ENCODE data around the gene PRR23C. TPM values are rescaled to one million over a fixed set of nuclear protein-coding genes. Genes with fewer than 3 reads are reported as not detected.
"Not testable (repeated sequence)": the region's sequence is repeated elsewhere in the genome, so short reads cannot be mapped to it uniquely, and the experiment has no call there.

PRR23C gene
- total RNA-seq, 4 donors from 2014 or later: not detected

GRCh38 chr3:139037478-139037877, 7.2 kb downstream of the PRR23C start:
- TF ChIP-seq, protein P1, sequence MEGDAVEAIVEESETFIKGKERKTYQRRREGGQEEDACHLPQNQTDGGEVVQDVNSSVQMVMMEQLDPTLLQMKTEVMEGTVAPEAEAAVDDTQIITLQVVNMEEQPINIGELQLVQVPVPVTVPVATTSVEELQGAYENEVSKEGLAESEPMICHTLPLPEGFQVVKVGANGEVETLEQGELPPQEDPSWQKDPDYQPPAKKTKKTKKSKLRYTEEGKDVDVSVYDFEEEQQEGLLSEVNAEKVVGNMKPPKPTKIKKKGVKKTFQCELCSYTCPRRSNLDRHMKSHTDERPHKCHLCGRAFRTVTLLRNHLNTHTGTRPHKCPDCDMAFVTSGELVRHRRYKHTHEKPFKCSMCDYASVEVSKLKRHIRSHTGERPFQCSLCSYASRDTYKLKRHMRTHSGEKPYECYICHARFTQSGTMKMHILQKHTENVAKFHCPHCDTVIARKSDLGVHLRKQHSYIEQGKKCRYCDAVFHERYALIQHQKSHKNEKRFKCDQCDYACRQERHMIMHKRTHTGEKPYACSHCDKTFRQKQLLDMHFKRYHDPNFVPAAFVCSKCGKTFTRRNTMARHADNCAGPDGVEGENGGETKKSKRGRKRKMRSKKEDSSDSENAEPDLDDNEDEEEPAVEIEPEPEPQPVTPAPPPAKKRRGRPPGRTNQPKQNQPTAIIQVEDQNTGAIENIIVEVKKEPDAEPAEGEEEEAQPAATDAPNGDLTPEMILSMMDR (IDR thresholded peaks at IDR 0.05): no peak
- TF ChIP-seq POLR2A (IDR thresholded peaks at IDR 0.05): no peak
- no peak for DNase-seq
- Histone ChIP-seq H3K27me3 (no peaks in the 10 kb centered on the region), H3K4me1 (no peaks in the 10 kb centered on the region), H3K27ac (no peak overlapping the region), H3K9me3 (no peaks in the 10 kb centered on the region), H3K4me3 (replicated peaks in 1 of 3) (no peak overlapping the region), H3K36me3 (no peaks in the 10 kb centered on the region)
- intact Hi-C loops (cut with DNase I): no loop called here
- 82 to 91% methylated on average over 6 of the region's 6 CpGs for WGBS, 2 donors

DNA sequence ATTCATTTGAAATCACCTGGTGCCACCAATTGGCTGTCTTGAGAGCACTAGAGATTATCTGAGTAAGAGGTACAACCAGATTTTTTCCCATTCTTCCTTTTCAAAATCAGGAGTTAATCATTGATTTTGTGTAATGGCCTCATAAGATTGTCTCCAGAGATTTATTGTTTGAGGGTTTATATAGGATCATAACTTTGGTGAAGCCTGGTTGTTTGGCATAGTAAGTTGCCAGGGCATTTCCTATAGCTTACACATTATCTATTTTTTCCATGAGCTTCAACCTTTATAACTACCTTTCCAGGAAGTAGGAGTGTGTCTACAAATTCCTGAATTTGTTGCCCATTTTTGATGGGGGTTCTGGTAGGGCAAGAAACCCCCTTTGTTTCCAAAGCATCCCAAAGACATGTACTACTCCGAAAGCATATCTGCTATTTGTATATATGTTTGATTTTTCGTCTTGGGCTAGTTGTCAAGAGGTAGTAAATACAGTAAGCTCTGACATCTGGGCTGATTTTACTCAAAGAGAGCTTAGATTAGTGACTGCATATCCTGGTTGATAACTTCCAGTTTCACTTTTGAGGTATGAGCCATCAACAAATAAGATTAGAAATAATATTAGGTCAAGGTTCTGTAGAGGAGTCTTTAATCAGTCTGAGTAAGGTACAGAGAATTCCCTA, 12.2 kb downstream of the PRR23C start:
- no peak overlapping the region for H3K27ac ChIP-seq
- DNase-seq: no peak
- intact Hi-C loops (cut with DNase I): no loop called here
- no peaks in the 10 kb centered on the region for H3K36me3 ChIP-seq
- H3K4me1 ChIP-seq: no peaks in the 10 kb centered on the region
- H3K4me3 ChIP-seq (replicated peaks in 1 of 3): no peak overlapping the region
- no peaks in the 10 kb centered on the region for H3K9me3 ChIP-seq
- TF ChIP-seq POLR2A (IDR thresholded peaks at IDR 0.05): no peak
- TF ChIP-seq, protein P1 (IDR thresholded peaks at IDR 0.05): no peak
- WGBS, 2 donors: 80 to 89% methylated on average over 2 of the region's 2 CpGs
- H3K27me3 ChIP-seq: no peaks in the 10 kb centered on the region

GRCh38 chr3:139030576-139030975, 14.1 kb downstream of the PRR23C start:
- H3K36me3 ChIP-seq; DNase-seq; intact Hi-C loops (cut with DNase I); H3K9me3 ChIP-seq; H3K4me3 ChIP-seq (replicated peaks in 1 of 3); H3K27ac ChIP-seq; H3K4me1 ChIP-seq; H3K27me3 ChIP-seq: not testable (repeated sequence)

- TF ChIP-seq POLR2A (IDR thresholded peaks at IDR 0.05): no peak
- TF ChIP-seq, protein P1 (IDR thresholded peaks at IDR 0.05): no peak
- Histone ChIP-seq H3K27ac (no peak overlapping the region), H3K4me3 (replicated peaks in 1 of 3) (no peak overlapping the region), H3K27me3 (no peaks in the 10 kb centered on the region), H3K36me3 (no peaks in the 10 kb centered on the region), H3K4me1 (no peaks in the 10 kb centered on the region), H3K9me3 (no peaks in the 10 kb centered on the region)
- whole genome bisulfite sequencing, 2 donors: 88 to 97% methylated on average over 2 of the region's 2 CpGs
- DNase-seq: no peak
- intact Hi-C loops (cut with DNase I): no loop called here
These were observed 19.7 kb downstream of the PRR23C start for GRCh38 chr3:139024968-139025367.

DNA sequence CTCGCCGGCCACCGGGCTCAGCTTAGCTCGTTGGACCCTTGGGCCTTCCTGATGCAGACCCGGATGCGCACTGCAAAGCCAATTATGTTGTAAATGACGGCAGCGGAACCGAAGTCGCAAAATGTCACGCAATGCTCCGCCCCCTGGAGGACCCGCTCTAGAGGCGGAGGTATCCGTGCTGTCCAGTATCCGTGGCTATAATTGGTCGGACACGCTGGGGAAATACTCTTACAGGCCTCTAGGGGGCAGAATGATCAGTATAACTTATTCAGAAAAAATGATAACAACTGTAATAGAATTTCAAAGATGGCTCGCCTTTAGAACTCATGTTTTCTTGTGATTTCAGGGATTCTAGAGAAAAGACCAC, 23.8 kb downstream of the PRR23C start, which contains the start of gene PRR23B:
TSS of gene PRR23B (minus strand) at position 59 of the 367 bp plus-strand sequence. CDS start 265 bp downstream, outside the sequence.
- Histone ChIP-seq H3K27ac (no peak within 1 kb of the TSS), H3K4me3 (replicated peaks in 1 of 3) (no peak within 1 kb of the TSS), H3K36me3 (no peaks in the 10 kb centered on the region), H3K27me3 (no peaks in the 10 kb centered on the region), H3K4me1 (no peaks in the 10 kb centered on the region), H3K9me3 (no peaks in the 10 kb centered on the region)
- WGBS, 2 donors: 56 to 73% methylated on average over 15 to 17 of the region's 19 CpGs
- TF ChIP-seq, protein P1 (IDR thresholded peaks at IDR 0.05): no peak
- no peak for TF ChIP-seq POLR2A (IDR thresholded peaks at IDR 0.05)
- intact Hi-C loops (cut with DNase I): no loop called here
- DNase-seq: no peak

All from thyroid gland (tissue), 4 donors.